Psoas muscle (tissue), 8 donors: ENCODE measurements around the gene PLA2G6. TPM values are rescaled to one million over a fixed set of nuclear protein-coding genes. Genes with fewer than 3 reads are reported as not detected.
"Not testable (repeated sequence)": the region's sequence is repeated elsewhere in the genome, so short reads cannot be mapped to it uniquely, and the experiment has no call there.

Experiments used
- ATAC-seq, 4 donors: fragments of 200-7000 bp; cut with Tn5 transposase; one replicate each; pipeline ENCODE4 v1.9.1; 2020; ENCODE audit warnings: moderate library complexity in 3 of 4, mild to moderate bottlenecking in 2 of 4
- DNase-seq, 2 donors: peaks; one replicate each; pipeline ENCODE4 v3.0.0-alpha.2; 2020
- H3K27ac ChIP-seq: fragments of 200-600 bp; one replicate; pipeline ENCODE4 v1.8.0; 2022
- H3K27me3 ChIP-seq, 3 donors: fragments of 200-600 bp in 1 of 3; one replicate each; pipeline versions ENCODE4 v1.6.1 to v1.8.0; 2013 to 2022; ENCODE audit warnings: low read length in 2 of 3, mild to moderate bottlenecking in 2 of 3, moderate library complexity in 1 of 3; ENCODE audit not compliant: insufficient read depth in 3 of 3
- H3K36me3 ChIP-seq, 2 donors: fragments of 200-600 bp in 1 of 2; one replicate each; pipeline versions ENCODE4 v1.6.1 to v1.8.0; 2013 to 2022; ENCODE audit warnings: low read depth in 1 of 2, mild to moderate bottlenecking in 1 of 2, moderate library complexity in 1 of 2; ENCODE audit not compliant: insufficient read depth in 1 of 2
- H3K4me1 ChIP-seq: fragments of 200-600 bp; one replicate; pipeline ENCODE4 v1.8.0; 2022
- H3K4me3 ChIP-seq: fragments of 200-600 bp; one replicate; pipeline ENCODE4 v1.8.0; 2022; ENCODE audit warnings: mild to moderate bottlenecking
- H3K9me3 ChIP-seq: fragments of 200-600 bp; one replicate; pipeline ENCODE4 v1.8.0; 2022
- WGBS, 3 donors: extraction: QIAGEN DNeasy Blood & Tissue Kit; methylation state at CpG; one replicate each; pipeline versions ENCODE4 v1.1.6 to v1.1.7; 2013; 5-methylcytosine and 5-hydroxymethylcytosine counted together
- intact Hi-C, 2 donors: fragments of 100-400 bp; cut with DNase I; formaldehyde crosslinking; loops; one replicate each; pipeline versions ENCODE4 v1.11.0 to v1.14.2; 2022
- polyA plus RNA-seq, 3 donors: library from polyadenylated mRNA; stranded (reverse); fragments of 200-250 nt; gene quantifications; one replicate each; pipeline ENCODE4 v1.2.3, GENCODE V29; 2013
- total RNA-seq, 4 donors: library from RNA; stranded (reverse); fragmentation: NEBNext Ultra II Directional in 2 of 4; extraction: Animal tissue kit (Norgen Biotek cat#: 25700) in 2 of 4; gene quantifications; one replicate each; pipeline versions ENCODE4 v1.2.1 to v1.2.4, GENCODE V29; 2021 to 2023
- TF ChIP-seq, protein P1 (sequence below): fragments of 200-600 bp; IDR thresholded peaks from one replicate; pipeline ENCODE4 v1.8.0; 2022; ENCODE audit warnings: antibody characterized with exemption
- donor health status: healthy with polysubstance abuse.
- donor health status: DM: no; HTN: no; CAD: no; lungs with moderate emphysema.
- donor health status: Bipolar disorder and iron deficiency.
- donor health status: healthy.
- donor health status: DM: yes; HTN: yes; CAD: no.
- donor health status: DM: no; HTN: no; CAD: no.
- donor health status: DM: no; HTN: no; CAD: no.
- donor health status: DM: yes; HTN: yes; CAD: no.

PLA2G6 gene
- total and polyA plus RNA-seq, 7 donors = 4.5 to 17.4 (median 8.5) TPM

- Histone ChIP-seq H3K4me3 (no peak overlapping the region), H3K36me3 (no peaks in the 10 kb centered on the region), H3K9me3 (no peaks in the 10 kb centered on the region), H3K27me3 (no peaks in the 10 kb centered on the region), H3K27ac (peak overlapping the region; percentile 99), H3K4me1 (peaks cover 71% of the 10 kb centered on the region)
- 41 to 43% (median 42%) methylated on average over 14 to 15 of the region's 15 CpGs for WGBS, 3 donors
- TF ChIP-seq, protein P1, sequence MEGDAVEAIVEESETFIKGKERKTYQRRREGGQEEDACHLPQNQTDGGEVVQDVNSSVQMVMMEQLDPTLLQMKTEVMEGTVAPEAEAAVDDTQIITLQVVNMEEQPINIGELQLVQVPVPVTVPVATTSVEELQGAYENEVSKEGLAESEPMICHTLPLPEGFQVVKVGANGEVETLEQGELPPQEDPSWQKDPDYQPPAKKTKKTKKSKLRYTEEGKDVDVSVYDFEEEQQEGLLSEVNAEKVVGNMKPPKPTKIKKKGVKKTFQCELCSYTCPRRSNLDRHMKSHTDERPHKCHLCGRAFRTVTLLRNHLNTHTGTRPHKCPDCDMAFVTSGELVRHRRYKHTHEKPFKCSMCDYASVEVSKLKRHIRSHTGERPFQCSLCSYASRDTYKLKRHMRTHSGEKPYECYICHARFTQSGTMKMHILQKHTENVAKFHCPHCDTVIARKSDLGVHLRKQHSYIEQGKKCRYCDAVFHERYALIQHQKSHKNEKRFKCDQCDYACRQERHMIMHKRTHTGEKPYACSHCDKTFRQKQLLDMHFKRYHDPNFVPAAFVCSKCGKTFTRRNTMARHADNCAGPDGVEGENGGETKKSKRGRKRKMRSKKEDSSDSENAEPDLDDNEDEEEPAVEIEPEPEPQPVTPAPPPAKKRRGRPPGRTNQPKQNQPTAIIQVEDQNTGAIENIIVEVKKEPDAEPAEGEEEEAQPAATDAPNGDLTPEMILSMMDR = no peak
- ATAC-seq = peak; percentile 34 to 53 (median 48)
- intact Hi-C loops = loop anchor here in 1 of 2 donors (2.0 kb wide), 1 partner anchor 25 kb away; no protein-coding TSS in a partner anchor
- peak; percentile 54 to 82 for DNase-seq
Observed at GRCh38 chr22:38177926-38178604, 3.6 kb downstream of the PLA2G6 start.

GRCh38 chr22:38177571-38177925 is 4.1 kb downstream of the PLA2G6 start:
- H3K36me3 ChIP-seq, DNase-seq, H3K9me3 ChIP-seq, H3K27me3 ChIP-seq, H3K4me3 ChIP-seq, ATAC-seq: not testable (repeated sequence)
- intact Hi-C loops = loop anchor here in 1 of 2 donors (2.0 kb wide), 1 partner anchor 25 kb away; no protein-coding TSS in a partner anchor
- H3K4me1 ChIP-seq = peaks cover 76% of the 10 kb centered on the region
- WGBS, 3 donors = 68 to 79% (median 71%) methylated on average over 9 of the region's 9 CpGs
- H3K27ac ChIP-seq = peak overlapping the region; percentile 99

DNA sequence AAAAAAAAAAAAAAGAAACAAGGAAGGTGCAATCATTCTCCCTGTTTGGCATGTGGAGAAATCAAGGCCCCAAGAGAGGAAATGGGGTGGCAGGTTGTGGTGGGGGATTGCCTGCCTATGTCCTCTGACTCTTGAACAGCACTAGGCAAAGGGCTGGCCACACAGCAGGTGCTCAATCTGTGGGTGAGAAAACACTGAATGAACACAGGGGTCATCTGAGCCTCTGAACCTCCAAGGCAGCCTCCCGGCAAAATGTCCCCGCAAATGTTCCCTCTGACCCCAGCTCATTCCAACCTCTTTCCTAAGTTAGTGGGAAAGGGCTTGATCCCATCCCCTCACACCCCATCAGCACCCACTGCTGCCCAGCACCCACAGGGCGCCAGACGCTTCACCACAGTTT is 4.6 kb downstream of the PLA2G6 start:
- TF ChIP-seq, protein P1 = no peak
- H3K9me3 ChIP-seq = no peaks in the 10 kb centered on the region
- no peaks in the 10 kb centered on the region for H3K27me3 ChIP-seq
- H3K4me1 ChIP-seq = peaks cover 77% of the 10 kb centered on the region
- H3K27ac ChIP-seq = peak overlapping the region; percentile 99
- ATAC-seq (no peak), DNase-seq (no peak)
- 81 to 93% (median 88%) methylated on average over 4 of the region's 4 CpGs for WGBS, 3 donors
- intact Hi-C loops = loop anchor here in 1 of 2 donors (2.0 kb wide), 1 partner anchor 26 kb away; no protein-coding TSS in a partner anchor
- no peaks in the 10 kb centered on the region for H3K36me3 ChIP-seq
- no peak overlapping the region for H3K4me3 ChIP-seq

GRCh38 chr22:38176170-38176741 is 5.4 kb downstream of the PLA2G6 start:
- H3K36me3 ChIP-seq = no peaks in the 10 kb centered on the region
- no peaks in the 10 kb centered on the region for H3K9me3 ChIP-seq
- 11 to 25% (median 11%) methylated on average over 14 of the region's 14 CpGs for WGBS, 3 donors
- peaks cover 80% of the 10 kb centered on the region for H3K4me1 ChIP-seq
- no peaks in the 10 kb centered on the region for H3K27me3 ChIP-seq
- peak; percentile 90 to 97 for DNase-seq
- H3K4me3 ChIP-seq = no peak overlapping the region
- peak overlapping the region; percentile 99 for H3K27ac ChIP-seq
- intact Hi-C loops = loop anchor here in 1 of 2 donors (2.0 kb wide), 1 partner anchor 27 kb away; no protein-coding TSS in a partner anchor
- TF ChIP-seq, protein P1 = no peak
- ATAC-seq = peak; percentile 75 to 82 (median 76)
